ENCODE results near the gene YIPF6.

YIPF6 gene

DNA sequence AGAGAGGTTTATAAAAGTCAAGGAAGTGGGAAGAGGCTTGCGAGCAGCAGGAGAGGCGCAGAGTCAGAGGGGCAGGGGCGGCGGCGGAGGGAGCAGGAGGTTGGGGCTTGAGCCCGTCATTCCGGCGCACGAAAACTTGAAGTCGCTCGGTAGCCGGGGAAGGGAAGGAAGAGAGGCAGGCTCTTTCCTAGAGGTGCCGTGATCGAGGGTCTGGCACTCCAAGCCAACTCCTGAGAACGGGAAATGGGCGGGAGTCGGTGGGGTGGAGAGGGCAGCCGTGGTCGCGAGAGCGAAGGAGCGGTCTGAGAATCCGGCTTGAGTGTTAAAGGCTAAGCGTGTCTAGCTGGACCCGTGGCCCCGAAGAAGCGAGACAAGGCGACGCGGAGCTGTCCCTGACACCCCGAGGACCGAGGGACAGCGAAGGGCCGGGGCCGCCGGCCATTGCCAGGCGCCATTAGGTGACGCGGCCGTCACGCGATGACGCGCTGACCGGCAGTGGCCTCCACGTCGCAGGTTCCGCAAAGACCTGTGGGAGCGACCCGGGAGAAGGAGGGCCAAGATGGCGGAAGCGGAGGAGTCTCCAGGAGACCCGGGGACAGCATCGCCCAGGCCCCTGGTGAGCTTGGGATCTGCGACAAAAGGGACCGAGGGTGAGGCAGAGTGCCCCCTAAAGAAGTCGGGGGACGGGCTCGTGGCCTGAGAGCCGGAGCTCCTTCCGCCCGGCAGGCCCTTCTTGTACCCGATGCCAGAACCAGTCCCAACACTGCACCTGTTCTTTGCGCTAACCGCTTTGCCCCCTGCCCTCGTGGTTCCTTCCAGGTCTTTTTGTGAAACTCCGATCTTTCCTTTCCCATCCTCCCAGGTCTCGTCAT, at the start of gene YIPF6:
Gene YIPF6, plus strand, starts transcription at position 544 of the 872 bp plus-strand sequence. Its CDS starts 16 bp downstream, at position 560.
- TF ChIP-seq, protein P1, sequence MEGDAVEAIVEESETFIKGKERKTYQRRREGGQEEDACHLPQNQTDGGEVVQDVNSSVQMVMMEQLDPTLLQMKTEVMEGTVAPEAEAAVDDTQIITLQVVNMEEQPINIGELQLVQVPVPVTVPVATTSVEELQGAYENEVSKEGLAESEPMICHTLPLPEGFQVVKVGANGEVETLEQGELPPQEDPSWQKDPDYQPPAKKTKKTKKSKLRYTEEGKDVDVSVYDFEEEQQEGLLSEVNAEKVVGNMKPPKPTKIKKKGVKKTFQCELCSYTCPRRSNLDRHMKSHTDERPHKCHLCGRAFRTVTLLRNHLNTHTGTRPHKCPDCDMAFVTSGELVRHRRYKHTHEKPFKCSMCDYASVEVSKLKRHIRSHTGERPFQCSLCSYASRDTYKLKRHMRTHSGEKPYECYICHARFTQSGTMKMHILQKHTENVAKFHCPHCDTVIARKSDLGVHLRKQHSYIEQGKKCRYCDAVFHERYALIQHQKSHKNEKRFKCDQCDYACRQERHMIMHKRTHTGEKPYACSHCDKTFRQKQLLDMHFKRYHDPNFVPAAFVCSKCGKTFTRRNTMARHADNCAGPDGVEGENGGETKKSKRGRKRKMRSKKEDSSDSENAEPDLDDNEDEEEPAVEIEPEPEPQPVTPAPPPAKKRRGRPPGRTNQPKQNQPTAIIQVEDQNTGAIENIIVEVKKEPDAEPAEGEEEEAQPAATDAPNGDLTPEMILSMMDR (IDR thresholded peaks at IDR 0.05; ENCODE audit: insufficient read depth, low read length, poor library complexity, severe bottlenecking) = no peak
- Histone ChIP-seq H3K36me3 (ENCODE audit: control insufficient read depth, insufficient read depth, low read length) (no peaks in the 10 kb centered on the region; the same call in 1 of the 2 replicates), H3K27me3 (replicated peaks; ENCODE audit: control insufficient read depth, insufficient read depth, low read length) (no peaks in the 10 kb centered on the region), H3K4me3 (replicated peaks; ENCODE audit: low read depth, low read length) (peak within 1 kb of the TSS; percentile 80)
- peak; percentile 80 for DNase-seq (ENCODE audit: extremely low read depth, insufficient read length)

GRCh38 chrX:68451720-68452119, 47.1 kb upstream of the YIPF6 start:
- Histone ChIP-seq H3K36me3 (ENCODE audit: control insufficient read depth, insufficient read depth, low read length) (no peaks in the 10 kb centered on the region), H3K27me3 (replicated peaks; ENCODE audit: control insufficient read depth, insufficient read depth, low read length) (no peaks in the 10 kb centered on the region), H3K4me3 (replicated peaks; ENCODE audit: low read depth, low read length) (no peak overlapping the region)
- TF ChIP-seq, protein P1 (IDR thresholded peaks at IDR 0.05; ENCODE audit: insufficient read depth, low read length, poor library complexity, severe bottlenecking) = no peak
- no peak for DNase-seq (ENCODE audit: extremely low read depth, insufficient read length)

GRCh38 chrX:68454476-68455150, 44.2 kb upstream of the YIPF6 start:
- TF ChIP-seq, protein P1 (IDR thresholded peaks at IDR 0.05; ENCODE audit: insufficient read depth, low read length, poor library complexity, severe bottlenecking) = no peak
- no peak for DNase-seq (ENCODE audit: extremely low read depth, insufficient read length)
- H3K4me3 ChIP-seq (replicated peaks; ENCODE audit: low read depth, low read length) = no peak overlapping the region
- no peaks in the 10 kb centered on the region for H3K36me3 ChIP-seq (ENCODE audit: control insufficient read depth, insufficient read depth, low read length)
- no peaks in the 10 kb centered on the region for H3K27me3 ChIP-seq (replicated peaks; ENCODE audit: control insufficient read depth, insufficient read depth, low read length)

GRCh38 chrX:68455151-68455510, 43.7 kb upstream of the YIPF6 start:
- Histone ChIP-seq H3K27me3 (replicated peaks; ENCODE audit: control insufficient read depth, insufficient read depth, low read length) (no peaks in the 10 kb centered on the region), H3K4me3 (replicated peaks; ENCODE audit: low read depth, low read length) (no peak overlapping the region), H3K36me3 (ENCODE audit: control insufficient read depth, insufficient read depth, low read length) (no peaks in the 10 kb centered on the region)
- TF ChIP-seq, protein P1 (IDR thresholded peaks at IDR 0.05; ENCODE audit: insufficient read depth, low read length, poor library complexity, severe bottlenecking) = no peak
- no peak for DNase-seq (ENCODE audit: extremely low read depth, insufficient read length)

DNA sequence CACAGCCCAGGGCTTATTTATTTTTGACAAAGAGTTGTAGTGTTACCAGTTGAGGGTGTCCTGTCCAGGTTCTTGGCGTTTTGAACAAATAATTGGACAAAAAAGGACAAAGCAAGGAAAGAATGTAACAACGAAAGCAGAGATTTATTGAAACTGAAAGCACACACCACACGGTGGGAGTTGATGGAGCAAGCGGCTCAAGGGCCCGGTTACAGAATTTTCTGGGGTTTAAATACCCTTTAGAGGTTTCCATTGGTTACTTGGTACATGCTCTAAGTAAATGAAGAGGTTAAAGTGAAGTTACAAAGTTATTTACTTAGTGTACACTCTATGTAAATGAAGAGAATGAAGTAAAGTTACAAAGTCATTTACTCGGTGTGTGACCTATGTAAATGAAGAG, 37.8 kb upstream of the YIPF6 start:
- Histone ChIP-seq H3K4me3 (replicated peaks; ENCODE audit: low read depth, low read length) (no peak overlapping the region), H3K36me3 (ENCODE audit: control insufficient read depth, insufficient read depth, low read length) (no peaks in the 10 kb centered on the region), H3K27me3 (replicated peaks; ENCODE audit: control insufficient read depth, insufficient read depth, low read length) (no peaks in the 10 kb centered on the region)
- TF ChIP-seq, protein P1 (IDR thresholded peaks at IDR 0.05; ENCODE audit: insufficient read depth, low read length, poor library complexity, severe bottlenecking) = no peak
- DNase-seq (ENCODE audit: extremely low read depth, insufficient read length) = no peak
